Jurkat, Clone E6-1 (cell line): Measurements from ENCODE around the gene EMSY.
"Not testable (repeated sequence)": the region's sequence is repeated elsewhere in the genome, so short reads cannot be mapped to it uniquely, and the experiment has no call there.

ENCODE experiments used
- DNase-seq: peaks from one replicate; pipeline ENCODE4 v3.0.0-alpha.2; 2011; ENCODE audit warnings: low read depth, low spot score
- H3K4me3 ChIP-seq: 2 replicates; pipeline ENCODE4 v1.5.1; 2011; ENCODE audit warnings: mild to moderate bottlenecking, low read length, control low read depth, moderate library complexity

Gene EMSY

DNA sequence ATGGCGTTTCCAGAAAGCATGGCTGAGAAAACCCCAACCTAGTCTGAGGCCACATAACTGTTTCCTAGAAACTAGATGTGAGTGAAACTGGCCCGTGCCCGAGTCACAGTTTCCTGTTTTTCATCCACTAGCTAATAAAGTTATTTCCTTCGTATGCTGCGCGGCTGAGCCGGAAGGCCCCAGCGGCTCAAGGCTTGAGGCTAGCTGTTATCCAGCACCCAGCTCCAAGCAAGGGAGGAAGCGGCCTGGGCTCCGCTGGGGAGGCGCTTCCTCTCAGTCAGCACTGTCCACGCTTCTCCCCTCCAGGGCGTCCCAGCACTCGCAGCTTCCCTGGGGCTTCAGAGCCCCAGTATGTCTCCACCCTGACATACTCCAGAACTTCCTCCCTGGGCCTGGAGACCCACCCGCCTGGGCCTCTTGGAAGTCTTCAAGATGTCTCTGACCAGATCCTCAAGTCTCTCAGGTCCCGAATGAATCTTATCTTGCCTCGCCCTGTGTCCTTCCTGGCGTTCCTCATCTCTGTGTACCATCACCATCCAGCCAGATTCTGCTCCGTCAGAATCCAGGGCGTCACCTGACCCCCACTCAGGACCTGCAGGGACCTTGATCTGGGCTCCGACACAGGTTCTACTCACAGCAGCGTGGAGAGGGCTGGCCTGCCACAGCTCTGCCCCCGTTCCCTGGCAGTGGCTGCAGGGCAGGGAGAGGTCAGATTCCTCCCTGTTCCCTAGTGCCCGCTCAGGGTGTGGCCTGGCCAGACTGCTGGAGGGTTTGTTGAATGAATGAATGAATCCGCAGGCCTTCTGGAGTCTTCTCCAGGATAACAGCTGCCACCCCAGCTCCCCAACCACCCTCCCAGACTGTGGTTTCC is 143.9 kb downstream of the EMSY start:
- H3K4me3 ChIP-seq = no peak overlapping the region
- no peak for DNase-seq

DNA sequence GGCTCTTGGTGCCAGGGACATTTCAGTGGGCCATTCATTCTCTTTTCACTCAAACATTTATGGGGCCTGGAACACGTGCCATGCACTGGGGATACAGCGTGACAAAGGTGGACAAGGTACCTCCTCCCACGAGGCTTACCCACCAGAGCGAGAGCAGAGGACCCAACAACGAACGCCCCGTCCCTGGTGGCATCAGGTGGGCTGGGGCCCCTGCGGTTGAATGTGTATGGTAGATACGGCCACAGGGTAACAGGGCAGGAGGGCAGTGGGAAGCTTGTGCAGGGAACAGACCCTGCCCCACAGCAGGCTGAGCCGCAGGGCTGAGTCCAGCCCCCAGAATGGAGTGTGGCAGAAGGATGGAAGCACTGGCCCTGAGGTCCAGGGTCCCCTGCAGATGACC is 144.7 kb downstream of the EMSY start:
- no peak overlapping the region for H3K4me3 ChIP-seq
- DNase-seq = no peak

DNA sequence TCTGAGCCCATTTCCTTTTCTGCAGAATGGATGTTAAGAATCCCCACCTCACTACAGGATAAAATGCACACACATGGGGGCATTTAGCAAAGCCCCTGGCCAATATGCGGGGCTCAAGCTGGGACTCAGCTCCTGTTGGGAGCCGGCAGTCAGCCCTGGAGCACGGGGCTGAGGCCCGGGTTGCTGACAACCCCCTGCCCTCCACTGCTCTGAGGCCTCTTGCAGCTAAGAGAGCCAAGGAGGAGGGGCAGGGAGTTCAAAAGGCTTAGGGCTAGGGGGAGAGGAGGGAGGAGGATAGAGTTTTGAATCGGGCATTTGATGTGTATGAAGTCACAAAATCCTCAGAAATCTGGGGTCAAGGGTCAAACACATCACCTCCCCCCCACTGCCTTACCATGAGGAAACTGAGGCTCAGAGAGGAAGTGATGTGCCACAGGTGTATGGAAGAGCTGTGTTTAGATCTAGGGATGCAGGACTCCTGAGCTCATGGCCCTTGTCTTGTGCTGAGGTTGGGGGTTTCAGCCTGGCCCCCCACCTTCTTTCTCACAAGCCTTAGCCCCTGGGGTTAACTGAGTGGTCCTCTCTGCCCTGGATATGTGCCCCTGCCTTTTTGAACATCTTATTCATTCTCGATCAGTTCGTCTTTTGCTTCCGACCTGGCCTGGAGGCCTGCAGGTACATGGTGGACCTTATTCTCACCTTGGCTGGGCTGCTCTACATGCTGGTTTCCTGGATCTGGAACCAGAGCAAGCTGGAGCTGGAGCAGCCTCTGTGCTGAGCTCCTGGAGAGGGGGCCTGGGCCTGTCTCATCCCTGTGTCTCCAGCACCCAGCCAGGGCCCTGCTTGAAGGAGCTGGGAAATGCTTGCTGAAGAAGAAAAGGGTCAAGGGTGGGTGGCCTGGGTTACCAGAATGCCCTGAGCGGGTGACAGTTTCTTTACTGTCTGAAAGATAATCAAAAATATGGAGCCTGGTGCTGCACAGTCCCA is 145.4 kb downstream of the EMSY start:
- no peak for DNase-seq
- no peak overlapping the region for H3K4me3 ChIP-seq

DNA sequence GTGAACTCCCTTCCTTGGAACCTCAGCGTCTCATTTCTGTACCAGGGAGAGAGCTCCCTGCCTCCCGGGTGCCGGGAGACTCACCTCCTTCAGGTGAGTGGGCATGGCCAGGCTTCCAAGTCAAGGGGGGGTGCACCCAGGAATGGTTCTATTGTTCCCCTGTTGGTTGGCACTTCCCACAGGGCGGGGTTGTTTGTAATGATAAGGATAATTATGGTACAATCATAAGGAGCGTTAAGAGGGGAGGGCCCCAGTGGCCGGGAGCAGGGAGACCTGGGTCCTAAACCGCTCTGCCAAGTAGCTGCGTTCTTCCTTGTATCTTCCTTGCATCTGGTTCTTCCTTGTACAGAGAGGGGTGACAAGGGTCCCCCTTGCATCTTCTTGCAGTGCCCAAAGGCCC is 146.6 kb downstream of the EMSY start:
- no peak overlapping the region for H3K4me3 ChIP-seq
- no peak for DNase-seq

DNA sequence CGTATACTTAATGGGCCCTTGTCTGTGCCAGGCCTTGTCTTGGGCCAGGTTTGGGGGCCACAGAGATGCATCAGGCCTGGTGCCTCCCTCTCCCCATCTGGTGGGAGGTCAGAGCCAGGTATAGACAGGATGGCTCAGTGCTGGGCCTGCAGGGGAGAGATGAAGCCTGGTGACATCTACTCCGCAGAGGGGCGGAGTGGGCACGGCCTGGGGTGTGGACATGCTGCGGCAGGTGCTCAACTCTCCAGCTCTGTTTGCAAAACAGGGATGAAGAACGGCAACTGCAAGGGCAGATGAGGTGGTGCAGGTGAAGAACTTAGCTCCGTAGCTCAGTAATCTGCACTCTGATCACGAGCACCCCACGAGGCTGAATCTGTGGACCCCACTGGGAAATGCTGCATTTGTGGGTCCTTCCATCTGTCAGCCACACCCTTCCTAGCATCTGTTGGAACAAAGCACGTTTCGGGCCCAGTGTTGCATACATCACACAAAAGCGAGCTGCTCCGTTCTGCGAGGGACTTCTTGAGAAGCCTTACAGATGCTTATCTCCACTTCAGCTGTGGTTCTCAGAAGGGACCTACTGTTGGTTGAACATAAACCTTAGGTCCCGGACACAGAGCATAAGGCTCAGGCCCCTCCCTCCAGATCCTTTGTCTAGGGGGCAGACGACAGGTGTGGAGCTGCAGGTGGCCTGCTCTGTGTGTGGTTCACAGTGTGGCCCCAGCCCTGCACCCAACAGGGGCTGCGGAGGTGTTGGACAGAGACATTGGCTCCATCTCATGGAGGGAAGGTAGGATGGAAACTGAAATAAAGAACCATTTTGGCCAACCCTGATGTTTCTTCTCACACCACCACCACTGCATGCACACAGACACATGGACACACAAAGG is 147.5 kb downstream of the EMSY start:
- no peak overlapping the region for H3K4me3 ChIP-seq
- DNase-seq = no peak

DNA sequence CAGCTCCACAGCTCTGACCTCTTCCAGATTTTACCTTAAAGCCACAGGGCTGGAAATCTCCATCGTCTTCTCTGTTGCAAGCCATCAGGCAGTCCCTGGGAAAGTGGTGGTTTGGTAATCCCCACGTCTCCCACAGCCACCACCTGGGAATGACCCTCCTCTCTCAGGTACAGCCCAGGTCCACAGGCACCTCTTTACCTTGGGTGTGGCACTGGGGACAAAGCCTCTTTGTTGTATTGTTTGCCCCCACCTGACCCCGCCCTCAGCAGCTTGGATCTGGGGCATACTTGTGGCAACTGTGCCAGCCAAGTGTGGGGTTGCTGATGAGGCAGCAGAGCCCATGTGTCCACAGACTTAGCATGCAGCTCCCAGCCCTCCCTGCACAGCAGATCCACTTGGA is 148.1 kb downstream of the EMSY start:
- H3K4me3 ChIP-seq = no peak overlapping the region
- DNase-seq = no peak

DNA sequence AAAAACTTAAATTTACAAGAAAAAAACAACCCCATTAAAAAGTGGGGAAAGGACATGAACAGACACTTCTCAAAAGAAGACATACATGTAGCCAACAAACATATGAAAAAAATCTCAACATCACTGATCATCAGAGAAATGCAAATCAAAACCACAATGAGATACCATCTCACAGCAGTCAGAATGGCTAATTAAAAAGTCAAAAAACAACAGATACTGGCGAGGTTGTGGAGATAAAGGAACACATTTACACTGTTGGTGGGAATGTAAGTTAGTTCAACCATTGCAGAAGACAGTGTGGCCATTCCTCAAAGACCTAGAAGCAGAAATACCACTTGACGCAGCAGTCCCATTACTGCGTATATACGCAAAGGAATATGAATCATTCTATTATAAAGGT is 150.3 kb downstream of the EMSY start:
- H3K4me3 ChIP-seq = not testable (repeated sequence)
- peak; percentile 29 for DNase-seq

DNA sequence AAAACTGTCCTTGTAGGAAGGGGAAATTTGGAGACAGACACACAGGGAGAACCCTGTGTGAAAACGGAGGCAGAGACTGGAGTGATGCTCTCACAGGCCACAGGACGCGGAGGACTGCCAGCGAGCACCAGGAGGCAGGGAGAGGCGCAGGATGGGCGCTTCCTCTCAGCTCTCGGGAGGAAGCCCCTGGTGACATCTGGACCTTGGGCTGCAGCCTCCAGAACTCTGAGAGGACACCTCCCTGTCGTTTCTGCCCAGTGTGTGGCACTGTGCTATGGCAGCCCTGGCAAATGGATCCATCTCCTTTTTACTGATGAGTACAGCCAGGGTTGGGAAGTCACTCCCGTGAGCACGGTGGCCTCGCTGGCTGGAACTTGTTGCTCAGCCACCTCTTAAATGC is 151.8 kb downstream of the EMSY start:
- DNase-seq = no peak
- H3K4me3 ChIP-seq = no peak overlapping the region

DNA sequence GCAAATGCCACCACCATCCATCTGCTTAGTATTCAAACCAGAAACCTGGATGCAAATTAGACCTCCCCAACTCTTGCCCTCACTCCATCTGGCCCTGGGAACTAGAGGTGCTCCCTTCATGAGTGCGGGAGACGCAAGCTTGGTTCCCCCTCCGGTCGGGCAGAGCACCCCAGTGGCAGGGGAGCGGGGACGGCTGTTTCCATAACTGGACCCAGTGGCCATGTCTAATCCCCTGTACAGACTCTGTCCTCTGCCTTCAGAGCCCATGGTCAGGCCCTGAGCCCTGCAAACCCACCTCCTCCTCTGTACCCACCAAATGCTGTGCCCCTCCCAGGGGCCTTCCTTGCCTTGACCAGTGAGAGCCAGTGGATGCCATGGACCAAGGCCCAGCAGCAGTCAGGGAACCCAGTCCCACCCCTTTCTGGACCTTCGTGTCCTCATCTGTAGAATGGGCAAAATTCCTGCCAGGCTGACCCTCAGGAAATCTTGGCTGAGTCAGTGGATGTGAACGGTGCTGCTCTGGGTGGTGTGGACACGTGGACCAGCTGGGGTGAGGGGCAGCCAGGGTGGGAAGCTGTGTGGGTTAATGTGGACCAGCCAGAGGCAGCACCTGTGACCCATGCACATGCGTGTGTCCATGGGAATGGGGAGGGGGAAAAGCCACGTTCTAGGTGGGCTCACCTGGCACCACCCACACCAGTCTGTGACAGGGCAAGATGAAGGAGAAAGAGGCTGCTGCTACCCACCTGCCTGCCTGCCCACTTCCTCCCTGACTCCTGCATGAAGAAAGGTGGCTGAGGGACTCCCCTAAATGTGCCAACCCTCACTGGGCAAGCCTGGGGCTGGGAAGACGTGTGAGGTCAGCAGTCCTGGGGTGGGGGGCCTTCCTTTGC is 153.0 kb downstream of the EMSY start:
- peak; percentile 4 for DNase-seq
- no peak overlapping the region for H3K4me3 ChIP-seq

DNA sequence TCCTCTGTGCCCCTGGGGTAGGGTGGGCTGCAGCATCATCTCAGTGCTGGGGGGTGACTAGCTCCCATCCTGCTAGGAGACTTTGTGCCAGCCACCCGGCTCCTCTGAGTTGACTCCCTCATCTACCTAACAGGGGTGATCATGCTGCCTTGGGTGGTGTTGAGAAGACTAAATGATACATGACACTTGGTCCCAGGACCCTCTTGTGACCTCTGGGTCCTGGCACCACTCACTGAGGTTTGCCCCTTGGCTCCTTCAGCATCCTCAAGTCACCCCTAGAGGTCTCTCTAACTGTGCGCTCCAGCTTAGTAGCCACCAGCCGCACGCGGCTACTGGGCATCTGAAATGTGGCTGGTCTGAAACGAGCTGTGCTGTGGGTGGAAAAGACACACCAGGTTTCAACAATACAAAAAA is 153.6 kb downstream of the EMSY start:
- no peak overlapping the region for H3K4me3 ChIP-seq
- DNase-seq = peak; percentile 4

DNA sequence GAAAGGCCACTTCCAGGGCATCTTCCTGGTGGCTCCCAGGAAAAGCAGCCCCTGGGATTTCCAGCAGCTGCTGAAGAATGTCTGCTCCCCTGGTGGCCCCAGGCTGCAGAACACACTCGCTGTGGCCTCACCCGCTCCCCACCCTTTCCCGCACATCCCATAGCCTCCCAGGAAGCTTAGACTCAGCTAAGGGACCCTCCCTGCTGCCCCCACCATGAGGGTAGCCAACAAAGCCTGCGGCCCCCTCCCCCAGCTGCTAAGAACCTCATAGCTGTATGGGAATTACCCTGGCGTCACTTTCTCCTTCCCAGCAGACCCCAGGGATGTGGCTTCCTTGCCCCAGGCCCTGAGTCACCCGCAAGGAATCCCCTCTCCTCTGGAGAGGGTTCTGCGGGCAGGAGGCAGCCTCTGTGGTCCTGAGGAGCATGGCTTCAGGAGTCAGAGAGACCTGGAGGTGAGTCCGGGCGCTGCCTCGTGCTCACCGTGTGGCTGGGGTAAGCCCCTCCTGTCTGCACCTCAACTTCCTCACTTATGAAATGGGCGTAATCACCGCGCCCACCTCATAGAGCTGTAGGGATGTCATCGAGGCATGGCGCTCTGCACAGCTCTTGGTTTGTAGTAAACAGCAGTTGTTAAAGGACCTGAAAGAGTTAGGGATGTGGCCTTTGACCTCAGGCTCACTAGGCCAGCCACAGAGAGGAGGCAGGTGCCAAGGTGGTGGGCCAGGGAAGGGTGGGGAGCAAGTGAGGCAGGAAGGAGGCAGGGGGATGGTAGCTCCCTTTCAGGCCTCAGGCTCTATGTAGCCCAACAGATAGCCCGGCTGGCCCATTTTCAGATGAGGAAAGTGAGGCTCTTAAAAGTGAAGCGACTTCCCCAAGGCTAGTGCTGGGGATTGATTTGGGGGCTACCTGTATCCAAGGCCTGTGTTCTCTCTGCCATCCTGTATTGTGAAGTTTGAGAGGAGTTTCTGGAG is 154.5 kb downstream of the EMSY start:
- H3K4me3 ChIP-seq = no peak overlapping the region
- peak; percentile 18 for DNase-seq

DNA sequence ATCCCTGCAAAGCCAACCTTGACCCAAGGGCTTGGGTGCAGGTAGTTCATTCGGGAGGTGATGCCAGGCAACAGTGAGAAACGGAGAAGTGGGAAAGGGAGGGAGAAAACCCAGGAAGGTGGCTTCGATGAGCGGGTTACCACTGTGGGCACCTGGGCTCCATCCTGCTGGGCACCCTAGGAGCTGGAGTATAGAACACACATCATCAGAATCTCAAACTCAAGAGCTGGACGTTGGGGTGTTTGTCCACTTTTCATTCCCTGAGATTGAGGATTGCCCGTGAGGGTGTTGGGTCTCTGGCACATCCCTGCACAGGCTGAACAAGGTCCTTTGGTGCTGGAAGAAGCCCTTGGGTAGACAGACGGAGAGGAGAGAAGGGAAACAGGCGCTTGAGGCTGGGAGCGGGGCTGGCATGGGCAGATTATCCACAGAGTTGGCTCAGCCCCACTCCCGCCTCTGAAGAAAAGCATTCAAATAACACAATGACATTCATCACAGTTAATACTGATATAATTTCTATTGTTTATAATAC is 155.4 kb downstream of the EMSY start:
- H3K4me3 ChIP-seq = no peak overlapping the region
- DNase-seq = no peak

DNA sequence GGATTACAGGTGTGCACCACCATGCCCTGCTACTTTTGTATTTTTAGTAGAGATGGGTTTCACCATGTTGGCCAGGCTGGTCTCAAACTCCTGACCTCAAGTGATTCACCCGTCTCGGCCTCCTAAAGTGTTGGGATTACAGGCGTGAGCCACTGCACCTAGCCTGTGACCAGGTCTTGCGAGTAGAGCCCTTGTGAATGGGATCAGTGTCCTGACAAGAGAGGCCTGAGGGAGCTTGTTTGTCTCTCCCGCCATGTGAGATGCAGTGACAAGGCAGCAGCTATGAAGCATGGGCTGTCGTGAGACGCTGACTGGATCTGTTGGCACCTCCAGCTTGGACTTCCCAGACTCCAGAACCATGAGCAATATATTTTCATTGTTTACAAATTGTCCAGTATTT is 156.5 kb downstream of the EMSY start:
- DNase-seq = no peak

DNA sequence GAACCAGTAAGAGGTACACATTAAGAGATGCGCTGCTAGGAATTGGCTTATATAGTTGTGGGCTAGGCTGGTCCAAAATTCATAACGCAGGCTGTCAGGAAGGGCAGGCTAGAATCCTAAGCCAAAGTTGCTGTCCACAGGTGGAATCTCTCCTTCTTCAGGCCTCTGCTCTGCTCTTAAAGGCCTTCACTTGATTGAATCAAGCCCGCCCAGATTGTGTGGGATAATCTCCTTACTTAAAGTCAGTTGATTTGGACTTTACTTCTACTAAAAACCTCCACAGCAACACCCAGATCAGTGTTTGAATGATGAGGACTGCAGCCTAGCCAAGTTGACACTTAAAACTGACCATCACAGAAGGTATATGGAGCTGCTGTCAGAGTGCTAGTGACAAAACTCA is 156.9 kb downstream of the EMSY start:
- no peak for DNase-seq
- no peak overlapping the region for H3K4me3 ChIP-seq

More for the DNA sequence above, 156.5 kb downstream of the EMSY start:
- H3K4me3 ChIP-seq = no peak overlapping the region

DNA sequence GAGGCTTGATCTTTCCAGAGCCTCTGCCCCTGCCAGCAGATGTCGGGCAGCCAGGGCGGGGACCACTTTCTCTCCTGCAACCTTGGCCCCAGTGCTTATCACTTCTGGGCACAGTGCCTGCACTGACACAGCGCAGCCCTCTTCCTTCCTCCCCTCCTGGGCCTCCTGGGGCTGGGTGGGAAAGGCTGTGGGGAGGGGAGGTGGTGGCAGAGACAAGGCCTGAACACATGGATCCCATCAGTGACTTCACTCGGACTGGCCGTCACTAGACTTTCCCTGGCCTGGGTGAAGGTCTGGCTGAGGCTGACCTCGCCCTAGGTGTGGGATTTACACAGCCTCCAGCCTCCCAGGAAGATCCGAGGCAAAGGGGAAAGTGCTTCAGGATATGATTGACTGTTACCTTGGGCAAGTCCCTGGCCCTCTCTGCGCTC is 157.6 kb downstream of the EMSY start:
- no peak for DNase-seq
- no peak overlapping the region for H3K4me3 ChIP-seq
